Heart left ventricle (tissue), 16 donors: ENCODE data around the gene CYP2E1. TPM values are rescaled to one million over a fixed set of nuclear protein-coding genes. Genes with fewer than 3 reads are reported as not detected.

ENCODE experiments used
- ATAC-seq, 4 donors: fragments of 200-7000 bp; cut with Tn5 transposase; one replicate each; pipeline ENCODE4 v1.9.1; 2020 to 2022; ENCODE audit warnings: moderate library complexity in 4 of 4, mild to moderate bottlenecking in 3 of 4, moderate number of reproducible peaks in 1 of 4
- DNase-seq, 5 donors: peaks; one replicate each; pipeline ENCODE4 v3.0.0-alpha.2; 2020
- H3K27ac ChIP-seq, 12 donors: fragments of 200-600 bp; sonication (generic) in 4 of 12; one replicate each; pipeline versions ENCODE4 v1.5.0 to v1.8.0; 2016 to 2022; ENCODE audit warnings: mild to moderate bottlenecking in 2 of 12
- H3K27me3 ChIP-seq, 9 donors: fragments of 200-600 bp; sonication (generic) in 2 of 9; one replicate each; pipeline versions ENCODE4 v1.5.1 to v1.8.0; 2016 to 2022; ENCODE audit warnings: mild to moderate bottlenecking in 3 of 9
- H3K36me3 ChIP-seq, 9 donors: fragments of 200-600 bp; sonication (generic) in 2 of 9; one replicate each; pipeline versions ENCODE4 v1.5.0 to v1.8.0; 2018 to 2022; ENCODE audit warnings: mild to moderate bottlenecking in 2 of 9
- H3K4me1 ChIP-seq, 12 donors: fragments of 200-600 bp; sonication (generic) in 4 of 12; one replicate each; pipeline versions ENCODE4 v1.5.0 to v1.8.0; 2016 to 2022; ENCODE audit warnings: mild to moderate bottlenecking in 3 of 12
- H3K4me3 ChIP-seq, 12 donors: fragments of 200-600 bp; sonication (generic) in 4 of 12; one replicate each; pipeline versions ENCODE4 v1.5.0 to v1.8.0; 2017 to 2022; ENCODE audit warnings: mild to moderate bottlenecking in 9 of 12, moderate library complexity in 4 of 12
- H3K9me3 ChIP-seq, 12 donors: fragments of 200-600 bp; sonication (generic) in 4 of 12; one replicate each; pipeline versions ENCODE4 v1.5.0 to v1.8.0; 2016 to 2022; ENCODE audit warnings: mild to moderate bottlenecking in 1 of 12
- POLR2A ChIP-seq, 2 donors: fragments of 450-650 bp; IDR thresholded peaks; one replicate each; pipeline ENCODE4 v1.6.1; 2017; ENCODE audit warnings: antibody characterized with exemption in 2 of 2, mild to moderate bottlenecking in 2 of 2, moderate library complexity in 2 of 2
- WGBS, 4 donors: extraction: QIAGEN DNeasy Blood & Tissue Kit in 2 of 4; methylation state at CpG; one replicate each; pipeline versions ENCODE4 v1.1.5 to v1.1.7; 2013 to 2018; 5-methylcytosine and 5-hydroxymethylcytosine counted together
- intact Hi-C, 10 donors: fragments of 100-400 bp; cut with DNase I; formaldehyde crosslinking; loops; one replicate each; pipeline versions ENCODE4 v1.11.1 to v1.14.2; 2022
- polyA plus RNA-seq, 2 donors: library from polyadenylated mRNA; stranded (reverse); fragments of 200-250 nt; gene quantifications; one replicate each; pipeline ENCODE4 v1.2.3, GENCODE V29; 2013
- total RNA-seq, 9 donors: library from RNA; depleted of rRNA in 2 of 9; stranded (reverse); fragments of >200 nt in 2 of 9; fragmentation: NEBNext Ultra II Directional in 3 of 9; extraction: Animal tissue kit (Norgen Biotek cat#: 25700) in 3 of 9; gene quantifications; one replicate each; pipeline versions ENCODE4 v1.1.0 to v1.2.4, GENCODE V29; 2016 to 2023
- TF ChIP-seq, protein P1 (sequence below), 12 donors: fragments of 200-600 bp; sonication (generic) in 4 of 12; IDR thresholded peaks; one replicate each; pipeline versions ENCODE4 v1.5.0 to v1.8.0; 2018 to 2022; ENCODE audit warnings: antibody characterized with exemption in 12 of 12, mild to moderate bottlenecking in 5 of 12
- donor health status: ischemic (EF 13 %, LVEDD 7.1; RV severe dilation, severe dysfunction).
- donor health status: healthy with polysubstance abuse.
- donor health status: DM: no; HTN: yes; CAD: no.
- donor health status: DM: no; HTN: no; CAD: no.
- donor health status: ischemic (EF 25% LVEDD 6.9; RV normal size, moderate dysfunction).
- donor health status: ischemic (EF 25% LVEDD 5.7; RV mildly dilated, moderate dysfunction).
- donor health status: healthy.
- donor health status: DM: yes; HTN: yes; CAD: no.
- donor health status: ischemic (EF 35%, LVEDD 5.7; RV mildly dilated, moderate dysfunction).
- donor health status: nonischemic (EF 11% LVEDD 7.7; RV severe dilation, severe dysfunction).
- donor health status: DM: yes; HTN: yes; CAD: no.
- donor health status: PGD.
- donor health status: ischemic (EF 29% LVEDD 5.4; RV normal size, mild dysfunction).
- donor health status: nonischemic (EF 23%, LVEDD 6.1; RV moderate dilation, normal function).

CYP2E1 gene
- total and polyA plus RNA-seq, 11 donors, result 0.43 to 2.2 (median 0.82) TPM; not detected in 2

DNA sequence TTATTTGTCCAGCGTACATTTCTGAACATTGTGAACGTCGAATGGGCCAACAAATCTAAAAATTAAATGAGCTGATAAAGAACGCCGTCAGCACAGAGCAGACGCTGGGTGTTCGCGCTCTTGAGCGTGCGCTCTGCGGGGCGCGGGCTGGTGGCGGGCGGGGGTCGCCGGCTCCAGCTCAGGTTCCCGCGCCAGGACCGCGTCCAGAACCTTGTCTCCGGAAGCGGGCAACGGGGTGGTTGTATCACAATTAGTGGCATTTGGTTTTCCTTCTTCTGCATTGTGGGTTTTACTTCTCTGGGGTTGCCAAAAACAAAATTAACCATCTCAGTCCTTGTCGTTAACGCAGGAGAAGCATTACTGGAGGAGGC is 2.4 kb downstream of the CYP2E1 start:
- DNase-seq (no peak), ATAC-seq (no peak)
- intact Hi-C loops, result loop anchor here in 1 of 10 donors (10.0 kb wide), 1 partner anchor 205 kb away; no protein-coding TSS in a partner anchor
- no peak for TF ChIP-seq POLR2A (IDR thresholded peaks at IDR 0.05)
- TF ChIP-seq, protein P1, sequence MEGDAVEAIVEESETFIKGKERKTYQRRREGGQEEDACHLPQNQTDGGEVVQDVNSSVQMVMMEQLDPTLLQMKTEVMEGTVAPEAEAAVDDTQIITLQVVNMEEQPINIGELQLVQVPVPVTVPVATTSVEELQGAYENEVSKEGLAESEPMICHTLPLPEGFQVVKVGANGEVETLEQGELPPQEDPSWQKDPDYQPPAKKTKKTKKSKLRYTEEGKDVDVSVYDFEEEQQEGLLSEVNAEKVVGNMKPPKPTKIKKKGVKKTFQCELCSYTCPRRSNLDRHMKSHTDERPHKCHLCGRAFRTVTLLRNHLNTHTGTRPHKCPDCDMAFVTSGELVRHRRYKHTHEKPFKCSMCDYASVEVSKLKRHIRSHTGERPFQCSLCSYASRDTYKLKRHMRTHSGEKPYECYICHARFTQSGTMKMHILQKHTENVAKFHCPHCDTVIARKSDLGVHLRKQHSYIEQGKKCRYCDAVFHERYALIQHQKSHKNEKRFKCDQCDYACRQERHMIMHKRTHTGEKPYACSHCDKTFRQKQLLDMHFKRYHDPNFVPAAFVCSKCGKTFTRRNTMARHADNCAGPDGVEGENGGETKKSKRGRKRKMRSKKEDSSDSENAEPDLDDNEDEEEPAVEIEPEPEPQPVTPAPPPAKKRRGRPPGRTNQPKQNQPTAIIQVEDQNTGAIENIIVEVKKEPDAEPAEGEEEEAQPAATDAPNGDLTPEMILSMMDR (IDR thresholded peaks at IDR 0.05), result no peak
- Histone ChIP-seq H3K4me1 (peaks cover 0 to 26% (median 12%) of the 10 kb centered on the region in 12 donors), H3K4me3 (peak overlapping the region in 6 of 12 donors; percentile 5 to 52 (median 34)), H3K9me3 (peaks cover 0 to 2% (median 0%) of the 10 kb centered on the region in 12 donors), H3K27ac (no peak overlapping the region), H3K36me3 (no peaks in the 10 kb centered on the region), H3K27me3 (peaks cover 13 to 89% (median 39%) of the 10 kb centered on the region in 9 donors)
- WGBS, 4 donors, result 7 to 55% (median 28%) methylated on average over 26 of the region's 26 CpGs

DNA sequence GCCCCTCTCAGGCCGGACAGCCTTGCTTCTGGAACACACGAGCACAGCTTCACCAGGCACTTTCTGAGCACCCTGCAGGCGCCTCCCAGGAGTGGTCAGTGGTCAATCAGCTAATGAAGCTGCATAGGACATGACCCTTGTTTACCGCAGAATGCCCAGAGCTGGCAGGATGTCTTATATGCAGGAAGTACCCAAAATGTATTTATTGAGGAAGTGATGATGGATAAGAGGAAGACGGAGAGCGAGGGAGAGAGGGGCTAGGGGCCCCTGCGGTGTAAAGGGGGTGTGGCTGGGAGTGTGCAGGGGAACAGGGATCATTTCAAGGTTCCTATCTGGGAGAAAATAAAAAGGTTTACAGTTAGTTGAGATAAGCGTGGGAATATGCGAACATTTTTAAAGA is 3.3 kb downstream of the CYP2E1 start:
- WGBS, 4 donors, result 50 to 67% (median 58%) methylated on average over 9 of the region's 9 CpGs
- TF ChIP-seq, protein P1 (IDR thresholded peaks at IDR 0.05), result no peak
- TF ChIP-seq POLR2A (IDR thresholded peaks at IDR 0.05), result no peak
- H3K27me3 ChIP-seq, result peaks cover 13 to 93% (median 39%) of the 10 kb centered on the region in 9 donors
- H3K36me3 ChIP-seq, result no peaks in the 10 kb centered on the region
- DNase-seq, result no peak
- H3K4me1 ChIP-seq, result peaks cover 0 to 26% (median 12%) of the 10 kb centered on the region in 12 donors
- ATAC-seq, result no peak
- no peak overlapping the region for H3K27ac ChIP-seq
- no peaks in the 10 kb centered on the region for H3K9me3 ChIP-seq
- no peak overlapping the region for H3K4me3 ChIP-seq
- intact Hi-C loops, result no loop called here

GRCh38 chr10:133532871-133533270 is 5.7 kb downstream of the CYP2E1 start:
- 75 to 89% (median 80%) methylated on average over 7 of the region's 7 CpGs for WGBS, 4 donors

DNA sequence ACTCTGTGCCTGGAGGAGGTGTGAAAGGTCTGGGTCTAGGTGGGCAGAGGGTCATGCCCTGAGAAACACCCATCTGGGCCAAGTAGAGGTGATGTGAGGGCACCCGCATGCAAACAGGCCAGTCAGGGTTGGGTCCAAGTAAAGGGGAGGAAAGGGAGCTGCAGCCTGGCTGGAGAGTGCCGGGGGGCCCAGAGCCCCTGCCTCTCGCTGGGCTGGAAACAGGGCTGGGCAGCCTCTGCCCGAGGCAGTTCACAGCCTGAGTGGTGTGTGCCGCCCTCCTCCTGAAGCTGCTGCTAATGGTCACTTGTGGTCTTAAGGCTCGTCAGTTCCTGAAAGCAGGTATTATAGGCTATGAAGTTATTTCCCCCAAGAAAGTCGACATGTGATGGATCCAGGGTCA is 7.3 kb downstream of the CYP2E1 start:
- ATAC-seq (no peak), DNase-seq (no peak)
- H3K36me3 ChIP-seq, result no peaks in the 10 kb centered on the region
- no peak overlapping the region for H3K4me3 ChIP-seq
- H3K27ac ChIP-seq, result no peak overlapping the region
- TF ChIP-seq POLR2A (IDR thresholded peaks at IDR 0.05), result no peak
- TF ChIP-seq, protein P1 (IDR thresholded peaks at IDR 0.05), result no peak
- intact Hi-C loops, result no loop called here
- H3K4me1 ChIP-seq, result peaks cover 0 to 8% (median 3%) of the 10 kb centered on the region in 12 donors
- H3K9me3 ChIP-seq, result no peaks in the 10 kb centered on the region
- 79 to 85% (median 80%) methylated on average over 6 to 7 of the region's 7 CpGs for WGBS, 4 donors
- peaks cover 3 to 56% (median 16%) of the 10 kb centered on the region in 9 donors for H3K27me3 ChIP-seq

More at GRCh38 chr10:133532871-133533270, 5.7 kb downstream of the CYP2E1 start:
- DNase-seq (no peak), ATAC-seq (no peak)
- TF ChIP-seq POLR2A (IDR thresholded peaks at IDR 0.05), result no peak
- Histone ChIP-seq H3K4me1 (peaks cover 0 to 23% (median 12%) of the 10 kb centered on the region in 12 donors), H3K9me3 (no peaks in the 10 kb centered on the region), H3K27ac (no peak overlapping the region), H3K27me3 (peaks cover 13 to 72% (median 30%) of the 10 kb centered on the region in 9 donors), H3K4me3 (no peak overlapping the region), H3K36me3 (no peaks in the 10 kb centered on the region)
- intact Hi-C loops, result no loop called here

DNA sequence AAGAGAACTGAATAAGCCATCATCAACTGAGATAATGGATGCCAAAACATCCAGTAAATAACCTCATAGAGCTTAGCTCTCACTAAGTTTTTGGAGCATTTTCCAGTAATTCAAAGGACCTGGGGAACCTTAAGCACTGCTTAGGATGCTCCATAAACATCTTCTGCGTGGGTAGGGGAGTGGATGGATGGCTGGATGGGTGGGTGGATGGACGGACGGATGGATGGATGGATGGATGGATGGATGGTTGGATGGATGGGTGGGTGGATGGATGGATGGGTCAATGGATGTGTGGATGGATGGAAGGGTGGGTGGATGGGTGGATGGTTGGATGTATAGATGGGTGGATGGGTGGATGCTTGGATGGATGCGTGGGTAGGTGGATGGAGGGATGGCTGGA is 9.0 kb downstream of the CYP2E1 start:
- H3K36me3 ChIP-seq, result no peaks in the 10 kb centered on the region
- TF ChIP-seq POLR2A (IDR thresholded peaks at IDR 0.05), result no peak
- TF ChIP-seq, protein P1 (IDR thresholded peaks at IDR 0.05), result no peak
- intact Hi-C loops, result no loop called here
- DNase-seq (no peak), ATAC-seq (no peak)
- 46 to 69% (median 61%) methylated on average over 4 of the region's 4 CpGs for WGBS, 4 donors
- H3K4me3 ChIP-seq, result no peak overlapping the region
- peaks cover 0 to 39% (median 2%) of the 10 kb centered on the region in 9 donors for H3K27me3 ChIP-seq
- no peaks in the 10 kb centered on the region for H3K9me3 ChIP-seq
- no peaks in the 10 kb centered on the region for H3K4me1 ChIP-seq
- no peak overlapping the region for H3K27ac ChIP-seq
